ENCODE measurements around the gene TPD52L1.

DNA sequence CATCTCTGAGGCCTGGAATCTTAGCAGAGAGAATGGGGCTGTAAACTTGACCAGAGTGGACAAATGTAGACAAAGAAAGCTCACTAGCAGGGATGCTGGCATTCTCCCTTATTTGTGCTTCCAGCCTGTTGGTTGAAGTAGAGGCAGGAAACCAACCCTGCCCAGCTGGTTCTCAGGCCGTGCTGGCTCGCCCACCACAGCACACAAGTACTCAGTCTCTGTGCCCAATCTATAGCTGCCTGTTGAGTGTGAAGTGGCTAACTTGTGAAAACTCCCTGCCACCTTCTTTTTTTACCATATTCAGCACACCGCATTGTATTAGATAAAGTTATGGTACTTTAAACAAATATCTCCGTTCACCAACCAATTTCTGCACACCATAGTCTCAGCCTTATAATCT lies 110.9 kb downstream of the TPD52L1 start:
- TF ChIP-seq POLR2A (IDR thresholded peaks at IDR 0.05) (no peak), EP300 (IDR thresholded peaks at IDR 0.05) (no peak)
- TF ChIP-seq, protein P1, sequence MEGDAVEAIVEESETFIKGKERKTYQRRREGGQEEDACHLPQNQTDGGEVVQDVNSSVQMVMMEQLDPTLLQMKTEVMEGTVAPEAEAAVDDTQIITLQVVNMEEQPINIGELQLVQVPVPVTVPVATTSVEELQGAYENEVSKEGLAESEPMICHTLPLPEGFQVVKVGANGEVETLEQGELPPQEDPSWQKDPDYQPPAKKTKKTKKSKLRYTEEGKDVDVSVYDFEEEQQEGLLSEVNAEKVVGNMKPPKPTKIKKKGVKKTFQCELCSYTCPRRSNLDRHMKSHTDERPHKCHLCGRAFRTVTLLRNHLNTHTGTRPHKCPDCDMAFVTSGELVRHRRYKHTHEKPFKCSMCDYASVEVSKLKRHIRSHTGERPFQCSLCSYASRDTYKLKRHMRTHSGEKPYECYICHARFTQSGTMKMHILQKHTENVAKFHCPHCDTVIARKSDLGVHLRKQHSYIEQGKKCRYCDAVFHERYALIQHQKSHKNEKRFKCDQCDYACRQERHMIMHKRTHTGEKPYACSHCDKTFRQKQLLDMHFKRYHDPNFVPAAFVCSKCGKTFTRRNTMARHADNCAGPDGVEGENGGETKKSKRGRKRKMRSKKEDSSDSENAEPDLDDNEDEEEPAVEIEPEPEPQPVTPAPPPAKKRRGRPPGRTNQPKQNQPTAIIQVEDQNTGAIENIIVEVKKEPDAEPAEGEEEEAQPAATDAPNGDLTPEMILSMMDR (IDR thresholded peaks at IDR 0.05), result no peak
